A549 (cell line): ENCODE data around the gene NRXN3. TPM values are rescaled to one million over a fixed set of nuclear protein-coding genes. Genes with fewer than 3 reads are reported as not detected.

Experiments
- ATAC-seq, 2 experiments: fragments of 200-7000 bp in 1 of 2; fragments of >200 bp in 1 of 2; cut with Nextera tagmentation in 1 of 2; cut with Tn5 transposase in 1 of 2; 3 replicates each; pipeline versions ENCODE4 v1.8.0 to v1.9.1; 2018 to 2020; ENCODE audit warnings: mild to moderate bottlenecking in 1 of 2, moderate library complexity in 1 of 2
- CTCF ChIA-PET: fragments of 300-600 bp; sonication (Branson Sonifier 250); formaldehyde crosslinking; extraction: SDS; loops from one replicate; lab custom pipeline; 2021; ENCODE audit warnings: antibody characterized with exemption, inconsistent platforms; lab: Yijun Ruan, JAX
- POLR2A ChIA-PET: fragments of 350-600 bp; formaldehyde crosslinking; extraction: SDS; loops from one replicate; lab custom pipeline; 2021; ENCODE audit warnings: antibody characterized with exemption, inconsistent platforms; lab: Yijun Ruan, JAX
- DNase-seq, 2 experiments: peaks; one replicate each; pipeline versions ENCODE4 v3.0.0 to v3.0.0-alpha.2; 2011 to 2016; ENCODE audit warnings: low read depth in 1 of 2, low spot score in 1 of 2
- FAIRE-seq: peaks from 2 replicates; lab custom pipeline; 2011; peaks lifted over from hg19 to GRCh38; lab: Jason Lieb, UNC
- H3K27ac ChIP-seq, 2 experiments: fragments of >200 bp; sonication (Bioruptor Twin); formaldehyde crosslinking; 3 replicates each; pipeline ENCODE4 v1.5.1; 2016 to 2017
- H3K4me1 ChIP-seq: fragments of >200 bp; sonication (Bioruptor Twin); formaldehyde crosslinking; 3 replicates; pipeline ENCODE4 v1.6.1; 2016
- H3K4me2 ChIP-seq: fragments of >200 bp; sonication (Bioruptor Twin); formaldehyde crosslinking; 3 replicates; pipeline ENCODE4 v1.6.1; 2016
- H3K4me3 ChIP-seq: fragments of >200 bp; sonication (Bioruptor Twin); formaldehyde crosslinking; 3 replicates; pipeline ENCODE4 v1.5.1; 2016
- H3K9me3 ChIP-seq: fragments of >200 bp; sonication (Bioruptor Twin); formaldehyde crosslinking; 3 replicates; pipeline ENCODE4 v1.6.1; 2016
- CHD2 ChIP-seq: fragments of 150-350 bp; IDR thresholded peaks from 2 replicates; pipeline ENCODE4 v1.6.1; 2014; ENCODE audit warnings: low read length; ENCODE audit not compliant: partially characterized antibody
- CHD4 ChIP-seq: fragments of 200-600 bp; sonication (generic); IDR thresholded peaks from 2 replicates; pipeline ENCODE4 v1.6.1; 2016; ENCODE audit warnings: antibody characterized with exemption, mild to moderate bottlenecking, borderline replicate concordance
- EHF ChIP-seq: fragments of 250-450 bp; sonication (Bioruptor Pico); IDR thresholded peaks from 2 replicates; pipeline ENCODE4 v1.5.0; 2020; ENCODE audit warnings: mild to moderate bottlenecking
- GATA3 ChIP-seq: IDR thresholded peaks from 2 replicates; pipeline ENCODE4 v1.6.1; 2012; ENCODE audit warnings: borderline replicate concordance
- HDAC2 ChIP-seq: fragments of 200-600 bp; sonication (generic); IDR thresholded peaks from 2 replicates; pipeline ENCODE4 v1.6.1; 2016
- HEYL ChIP-seq: fragments of 250-450 bp; sonication (Bioruptor Pico); IDR thresholded peaks from 2 replicates; pipeline ENCODE4 v1.8.0; 2021; ENCODE audit warnings: mild to moderate bottlenecking, moderate library complexity
- HOXB13 ChIP-seq: fragments of 250-450 bp; sonication (Bioruptor Pico); IDR thresholded peaks from 2 replicates; pipeline ENCODE4 v1.5.0; 2020; ENCODE audit warnings: low read depth, mild to moderate bottlenecking, moderate library complexity
- KDM5A ChIP-seq: fragments of 200-600 bp; sonication (generic); IDR thresholded peaks from 2 replicates; pipeline ENCODE4 v1.6.1; 2016; ENCODE audit warnings: antibody characterized with exemption, mild to moderate bottlenecking
- MAFK ChIP-seq: fragments of 450-650 bp; IDR thresholded peaks from 2 replicates; pipeline ENCODE4 v1.6.1; 2014; ENCODE audit not compliant: partially characterized antibody
- NPAS2 ChIP-seq: fragments of 250-450 bp; sonication (Bioruptor Pico); IDR thresholded peaks from 2 replicates; pipeline ENCODE4 v1.8.0; 2022; ENCODE audit warnings: mild to moderate bottlenecking, moderate library complexity, borderline replicate concordance
- NR3C1 ChIP-seq: fragments of >200 bp; sonication (Bioruptor Twin); formaldehyde crosslinking; IDR thresholded peaks from 3 replicates; pipeline ENCODE4 v1.6.1; 2017
- PHF8 ChIP-seq: fragments of 200-600 bp; sonication (generic); IDR thresholded peaks from 2 replicates; pipeline ENCODE4 v1.6.1; 2016; ENCODE audit warnings: low read depth, mild to moderate bottlenecking, antibody characterized with exemption, moderate library complexity, borderline replicate concordance
- RARB ChIP-seq: fragments of 250-450 bp; sonication (Bioruptor Pico); IDR thresholded peaks from 2 replicates; pipeline ENCODE4 v1.8.0; 2021; ENCODE audit warnings: mild to moderate bottlenecking, moderate library complexity
- RFX5 ChIP-seq: fragments of 450-650 bp; IDR thresholded peaks from 2 replicates; pipeline ENCODE4 v1.7.1; 2014; ENCODE audit warnings: antibody characterized with exemption, mild to moderate bottlenecking, moderate library complexity
- WGBS: methylation state at CpG from one replicate; pipeline ENCODE4 v1.1.6; 2017; ENCODE audit errors: missing lambda C conversion rate; 5-methylcytosine and 5-hydroxymethylcytosine counted together
- polyA plus RNA-seq, 4 experiments: library from polyadenylated mRNA; depleted of rRNA in 3 of 4; stranded (reverse); fragments of >200 nt; fragmentation: RNase III in 1 of 4; extraction: RNeasy Plus Mini Kit Qiagen cat#74134 plus additional on column Dnase treatment in 1 of 4; gene quantifications; 2 replicates in 3 of 4; 3 replicates in 1 of 4; pipeline ENCODE4 v1.2.3, GENCODE V29; 2011 to 2017
- TF ChIP-seq, protein P1 (sequence below): IDR thresholded peaks from 2 replicates; pipeline ENCODE4 v1.6.1; 2012
- TF ChIP-seq, protein P2 (sequence below): IDR thresholded peaks from 2 replicates; pipeline ENCODE4 v1.6.1; 2012
- TF ChIP-seq, protein P3 (sequence below): fragments of 200-600 bp; sonication (generic); IDR thresholded peaks from 2 replicates; pipeline ENCODE4 v1.6.1; 2016; ENCODE audit warnings: antibody characterized with exemption, mild to moderate bottlenecking, moderate library complexity
- TF ChIP-seq, protein P4 (sequence below): fragments of >200 bp; sonication (Bioruptor Twin); formaldehyde crosslinking; IDR thresholded peaks from 3 replicates; pipeline ENCODE4 v1.5.1; 2016
- TF ChIP-seq, protein P5 (sequence below): fragments of 250-450 bp; sonication (Bioruptor Pico); IDR thresholded peaks from 2 replicates; pipeline ENCODE4 v1.5.0; 2021; ENCODE audit warnings: mild to moderate bottlenecking, moderate library complexity, borderline replicate concordance
- TF ChIP-seq, protein P6 (sequence below): fragments of >200 bp; sonication (Bioruptor Twin); formaldehyde crosslinking; IDR thresholded peaks from 2 replicates; pipeline ENCODE4 v1.6.1; 2016

NRXN3 gene
- polyA plus RNA-seq, 2 of the 4 experiments (the other 2 are of a cell fraction): 0.62 to 2.3 TPM

DNA sequence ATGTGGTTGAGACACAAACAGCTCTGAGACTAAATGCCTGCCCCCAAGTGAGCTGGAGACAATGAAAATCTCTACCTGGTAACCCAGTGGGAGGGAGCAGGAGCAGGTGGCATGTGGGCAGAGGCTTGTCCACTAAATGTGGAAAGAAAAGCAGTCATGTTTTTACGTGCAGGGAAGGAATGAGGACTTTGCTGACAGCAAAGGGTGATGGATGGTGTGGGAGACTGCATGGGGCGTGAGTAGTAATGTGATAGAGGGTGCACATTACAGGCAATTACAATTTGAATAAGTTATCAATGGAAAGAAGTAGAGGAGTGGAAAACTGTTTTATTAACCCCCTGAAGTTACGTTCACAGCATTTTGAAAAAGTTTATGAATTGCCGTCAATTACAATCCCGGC lies 176.6 kb downstream of the NRXN3 start:
- Histone ChIP-seq H3K4me3 (no peak overlapping the region), H3K4me2 (no peak overlapping the region), H3K9me3 (no peaks in the 10 kb centered on the region), H3K27ac (no peak overlapping the region), H3K4me1 (no peaks in the 10 kb centered on the region)
- CTCF ChIA-PET: interaction anchor here (1.2 to 1.4 kb wide), 2 partner anchors 8 to 14 kb away, joined by 3 read pairs; no protein-coding TSS in a partner anchor
- DNase-seq (no peak), ATAC-seq (no peak), FAIRE-seq (no peak)
- TF ChIP-seq, protein P1, sequence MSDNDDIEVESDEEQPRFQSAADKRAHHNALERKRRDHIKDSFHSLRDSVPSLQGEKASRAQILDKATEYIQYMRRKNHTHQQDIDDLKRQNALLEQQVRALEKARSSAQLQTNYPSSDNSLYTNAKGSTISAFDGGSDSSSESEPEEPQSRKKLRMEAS: no peak
- TF ChIP-seq, protein P2, sequence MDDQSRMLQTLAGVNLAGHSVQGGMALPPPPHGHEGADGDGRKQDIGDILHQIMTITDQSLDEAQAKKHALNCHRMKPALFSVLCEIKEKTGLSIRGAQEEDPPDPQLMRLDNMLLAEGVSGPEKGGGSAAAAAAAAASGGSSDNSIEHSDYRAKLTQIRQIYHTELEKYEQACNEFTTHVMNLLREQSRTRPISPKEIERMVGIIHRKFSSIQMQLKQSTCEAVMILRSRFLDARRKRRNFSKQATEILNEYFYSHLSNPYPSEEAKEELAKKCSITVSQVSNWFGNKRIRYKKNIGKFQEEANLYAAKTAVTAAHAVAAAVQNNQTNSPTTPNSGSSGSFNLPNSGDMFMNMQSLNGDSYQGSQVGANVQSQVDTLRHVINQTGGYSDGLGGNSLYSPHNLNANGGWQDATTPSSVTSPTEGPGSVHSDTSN: no peak
- TF ChIP-seq NR3C1 (no peak), HOXB13 (no peak), NPAS2 (CRISPR knock-in tag) (no peak), HDAC2 (no peak), HEYL (CRISPR knock-in tag) (no peak), EHF (CRISPR knock-in tag) (no peak), CHD2 (no peak), KDM5A (no peak), PHF8 (no peak), RARB (CRISPR knock-in tag) (no peak)
- TF ChIP-seq, protein P3, sequence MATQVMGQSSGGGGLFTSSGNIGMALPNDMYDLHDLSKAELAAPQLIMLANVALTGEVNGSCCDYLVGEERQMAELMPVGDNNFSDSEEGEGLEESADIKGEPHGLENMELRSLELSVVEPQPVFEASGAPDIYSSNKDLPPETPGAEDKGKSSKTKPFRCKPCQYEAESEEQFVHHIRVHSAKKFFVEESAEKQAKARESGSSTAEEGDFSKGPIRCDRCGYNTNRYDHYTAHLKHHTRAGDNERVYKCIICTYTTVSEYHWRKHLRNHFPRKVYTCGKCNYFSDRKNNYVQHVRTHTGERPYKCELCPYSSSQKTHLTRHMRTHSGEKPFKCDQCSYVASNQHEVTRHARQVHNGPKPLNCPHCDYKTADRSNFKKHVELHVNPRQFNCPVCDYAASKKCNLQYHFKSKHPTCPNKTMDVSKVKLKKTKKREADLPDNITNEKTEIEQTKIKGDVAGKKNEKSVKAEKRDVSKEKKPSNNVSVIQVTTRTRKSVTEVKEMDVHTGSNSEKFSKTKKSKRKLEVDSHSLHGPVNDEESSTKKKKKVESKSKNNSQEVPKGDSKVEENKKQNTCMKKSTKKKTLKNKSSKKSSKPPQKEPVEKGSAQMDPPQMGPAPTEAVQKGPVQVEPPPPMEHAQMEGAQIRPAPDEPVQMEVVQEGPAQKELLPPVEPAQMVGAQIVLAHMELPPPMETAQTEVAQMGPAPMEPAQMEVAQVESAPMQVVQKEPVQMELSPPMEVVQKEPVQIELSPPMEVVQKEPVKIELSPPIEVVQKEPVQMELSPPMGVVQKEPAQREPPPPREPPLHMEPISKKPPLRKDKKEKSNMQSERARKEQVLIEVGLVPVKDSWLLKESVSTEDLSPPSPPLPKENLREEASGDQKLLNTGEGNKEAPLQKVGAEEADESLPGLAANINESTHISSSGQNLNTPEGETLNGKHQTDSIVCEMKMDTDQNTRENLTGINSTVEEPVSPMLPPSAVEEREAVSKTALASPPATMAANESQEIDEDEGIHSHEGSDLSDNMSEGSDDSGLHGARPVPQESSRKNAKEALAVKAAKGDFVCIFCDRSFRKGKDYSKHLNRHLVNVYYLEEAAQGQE: no peak
- TF ChIP-seq, protein P4, sequence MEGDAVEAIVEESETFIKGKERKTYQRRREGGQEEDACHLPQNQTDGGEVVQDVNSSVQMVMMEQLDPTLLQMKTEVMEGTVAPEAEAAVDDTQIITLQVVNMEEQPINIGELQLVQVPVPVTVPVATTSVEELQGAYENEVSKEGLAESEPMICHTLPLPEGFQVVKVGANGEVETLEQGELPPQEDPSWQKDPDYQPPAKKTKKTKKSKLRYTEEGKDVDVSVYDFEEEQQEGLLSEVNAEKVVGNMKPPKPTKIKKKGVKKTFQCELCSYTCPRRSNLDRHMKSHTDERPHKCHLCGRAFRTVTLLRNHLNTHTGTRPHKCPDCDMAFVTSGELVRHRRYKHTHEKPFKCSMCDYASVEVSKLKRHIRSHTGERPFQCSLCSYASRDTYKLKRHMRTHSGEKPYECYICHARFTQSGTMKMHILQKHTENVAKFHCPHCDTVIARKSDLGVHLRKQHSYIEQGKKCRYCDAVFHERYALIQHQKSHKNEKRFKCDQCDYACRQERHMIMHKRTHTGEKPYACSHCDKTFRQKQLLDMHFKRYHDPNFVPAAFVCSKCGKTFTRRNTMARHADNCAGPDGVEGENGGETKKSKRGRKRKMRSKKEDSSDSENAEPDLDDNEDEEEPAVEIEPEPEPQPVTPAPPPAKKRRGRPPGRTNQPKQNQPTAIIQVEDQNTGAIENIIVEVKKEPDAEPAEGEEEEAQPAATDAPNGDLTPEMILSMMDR: no peak
- TF ChIP-seq, protein P5, sequence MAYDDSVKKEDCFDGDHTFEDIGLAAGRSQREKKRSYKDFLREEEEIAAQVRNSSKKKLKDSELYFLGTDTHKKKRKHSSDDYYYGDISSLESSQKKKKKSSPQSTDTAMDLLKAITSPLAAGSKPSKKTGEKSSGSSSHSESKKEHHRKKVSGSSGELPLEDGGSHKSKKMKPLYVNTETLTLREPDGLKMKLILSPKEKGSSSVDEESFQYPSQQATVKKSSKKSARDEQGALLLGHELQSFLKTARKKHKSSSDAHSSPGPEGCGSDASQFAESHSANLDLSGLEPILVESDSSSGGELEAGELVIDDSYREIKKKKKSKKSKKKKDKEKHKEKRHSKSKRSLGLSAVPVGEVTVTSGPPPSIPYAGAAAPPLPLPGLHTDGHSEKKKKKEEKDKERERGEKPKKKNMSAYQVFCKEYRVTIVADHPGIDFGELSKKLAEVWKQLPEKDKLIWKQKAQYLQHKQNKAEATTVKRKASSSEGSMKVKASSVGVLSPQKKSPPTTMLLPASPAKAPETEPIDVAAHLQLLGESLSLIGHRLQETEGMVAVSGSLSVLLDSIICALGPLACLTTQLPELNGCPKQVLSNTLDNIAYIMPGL (CRISPR knock-in tag): no peak
- 42% methylated on average over 5 of the region's 5 CpGs for WGBS
- POLR2A ChIA-PET: no interaction called here

DNA sequence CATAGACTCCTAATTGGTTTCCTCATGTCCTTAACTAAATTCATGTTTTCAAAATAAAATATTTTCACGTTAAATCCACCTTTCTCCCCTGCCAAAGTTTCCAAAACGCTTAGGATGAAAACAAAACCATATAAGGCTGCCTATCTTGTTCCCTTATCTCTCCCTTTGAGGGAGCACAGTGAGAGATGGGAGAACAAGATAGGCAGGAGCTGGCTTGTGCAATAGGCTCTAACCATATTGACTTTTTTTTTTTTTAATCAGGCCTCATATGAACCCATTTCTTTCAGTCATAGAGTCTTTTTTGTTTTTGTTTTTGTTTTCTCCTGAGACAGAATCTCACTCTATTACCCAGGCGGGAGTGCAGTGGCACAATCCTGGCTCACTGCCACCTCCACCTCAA lies 184.9 kb downstream of the NRXN3 start:
- Histone ChIP-seq H3K4me3 (no peak overlapping the region), H3K4me1 (no peaks in the 10 kb centered on the region), H3K9me3 (no peaks in the 10 kb centered on the region), H3K27ac (no peak overlapping the region), H3K4me2 (no peak overlapping the region)
- under 1% methylated on average over 3 of the region's 3 CpGs for WGBS
- DNase-seq: no peak
- no peak for ATAC-seq
- CTCF ChIA-PET: interaction anchor here (0.6 kb wide), 1 partner anchor 547 kb away, joined by 3 read pairs; no protein-coding TSS in a partner anchor
- POLR2A ChIA-PET: interaction anchor here (0.6 kb wide), 1 partner anchor 1416 kb away, joined by 3 read pairs; no protein-coding TSS in a partner anchor
- no peak for FAIRE-seq
- TF ChIP-seq HEYL (CRISPR knock-in tag): no peak
- TF ChIP-seq, protein P6, sequence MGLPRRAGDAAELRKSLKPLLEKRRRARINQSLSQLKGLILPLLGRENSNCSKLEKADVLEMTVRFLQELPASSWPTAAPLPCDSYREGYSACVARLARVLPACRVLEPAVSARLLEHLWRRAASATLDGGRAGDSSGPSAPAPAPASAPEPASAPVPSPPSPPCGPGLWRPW: no peak
- no peak for TF ChIP-seq MAFK
- no peak for TF ChIP-seq NR3C1
- TF ChIP-seq, protein P5 (CRISPR knock-in tag): no peak
- TF ChIP-seq HOXB13: no peak
- TF ChIP-seq, protein P3: no peak
- TF ChIP-seq CHD4: no peak
- no peak for TF ChIP-seq RFX5
- TF ChIP-seq GATA3: no peak
